ENCODE measurements around the gene ST6GALNAC1. TPM values are rescaled to one million over a fixed set of nuclear protein-coding genes. Genes with fewer than 3 reads are reported as not detected.

The ST6GALNAC1 gene
- total and polyA plus RNA-seq, 4 donors, result 1.2 to 4.6 (median 3.9) TPM

DNA sequence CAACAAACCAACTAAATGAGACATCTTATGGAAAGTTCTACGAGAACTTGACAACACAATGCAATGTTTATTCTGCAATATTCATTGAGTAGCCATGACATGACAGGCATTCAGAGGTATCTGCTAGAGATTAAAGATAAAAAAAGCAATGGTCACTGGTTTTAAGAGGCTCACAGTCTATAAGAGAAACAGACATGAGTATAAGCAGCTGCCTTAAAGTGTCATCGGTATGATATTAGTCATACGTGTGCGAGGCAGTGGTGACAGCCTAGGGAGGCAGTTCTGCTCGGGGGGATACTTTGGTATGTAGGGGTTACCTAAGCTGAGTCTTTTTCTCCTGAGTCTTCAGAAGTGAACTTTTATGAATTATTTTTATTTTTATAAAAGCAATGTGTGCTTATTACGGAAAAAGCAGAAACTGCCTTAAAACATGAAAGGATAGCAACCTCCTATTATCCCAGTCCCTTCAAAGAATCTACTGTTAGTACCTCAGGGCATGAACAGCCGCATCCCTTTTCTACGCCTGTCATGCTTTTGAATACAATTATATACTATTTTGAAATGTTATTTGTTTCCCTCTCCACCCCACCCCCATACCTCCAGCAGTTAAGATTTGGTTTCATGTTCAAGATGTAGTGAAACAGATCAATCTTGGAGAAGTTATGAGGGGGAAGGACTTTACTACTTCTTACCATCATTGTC is 7.7 kb downstream of the ST6GALNAC1 start:
- Histone ChIP-seq H3K4me1 (ENCODE audit: control insufficient read depth, insufficient read depth, low read length) (no peaks in the 10 kb centered on the region), H3K27ac (ENCODE audit: low read depth, low read length) (no peak overlapping the region), H3K9me3 (ENCODE audit: control insufficient read depth, insufficient read depth, low read length) (no peaks in the 10 kb centered on the region), H3K4me3 (ENCODE audit: low read depth, low read length) (no peak overlapping the region), H3K36me3 (ENCODE audit: control insufficient read depth, insufficient read depth, low read length) (no peaks in the 10 kb centered on the region), H3K27me3 (ENCODE audit: control insufficient read depth, insufficient read depth, low read length) (no peaks in the 10 kb centered on the region)
- 100% methylated on average over 1 of the region's 8 CpGs for WGBS (ENCODE audit: insufficient coverage)
- no peak for DNase-seq (ENCODE audit: low read depth in 4 of 6, low spot score in 6 of 6)

GRCh38 chr17:76635039-76635438 is 8.5 kb downstream of the ST6GALNAC1 start:
- no peak overlapping the region for H3K27ac ChIP-seq (ENCODE audit: low read depth, low read length)
- no peak overlapping the region for H3K4me3 ChIP-seq (ENCODE audit: low read depth, low read length)
- 94% methylated on average over 4 of the region's 5 CpGs for WGBS (ENCODE audit: insufficient coverage)
- no peak for DNase-seq (ENCODE audit: low read depth in 4 of 6, low spot score in 6 of 6)
- no peaks in the 10 kb centered on the region for H3K9me3 ChIP-seq (ENCODE audit: control insufficient read depth, insufficient read depth, low read length)
- H3K27me3 ChIP-seq (ENCODE audit: control insufficient read depth, insufficient read depth, low read length), result no peaks in the 10 kb centered on the region
- no peaks in the 10 kb centered on the region for H3K36me3 ChIP-seq (ENCODE audit: control insufficient read depth, insufficient read depth, low read length)
- H3K4me1 ChIP-seq (ENCODE audit: control insufficient read depth, insufficient read depth, low read length), result no peaks in the 10 kb centered on the region

- 95% methylated on average over 13 of the region's 14 CpGs for WGBS (ENCODE audit: insufficient coverage)
- Histone ChIP-seq H3K9me3 (ENCODE audit: control insufficient read depth, insufficient read depth, low read length) (no peaks in the 10 kb centered on the region), H3K27me3 (ENCODE audit: control insufficient read depth, insufficient read depth, low read length) (no peaks in the 10 kb centered on the region), H3K4me3 (ENCODE audit: low read depth, low read length) (no peak overlapping the region), H3K36me3 (ENCODE audit: control insufficient read depth, insufficient read depth, low read length) (no peaks in the 10 kb centered on the region), H3K27ac (ENCODE audit: low read depth, low read length) (no peak overlapping the region), H3K4me1 (ENCODE audit: control insufficient read depth, insufficient read depth, low read length) (no peaks in the 10 kb centered on the region)
- DNase-seq (ENCODE audit: low read depth in 4 of 6, low spot score in 6 of 6), result no peak
Observed at GRCh38 chr17:76633628-76634328, 9.8 kb downstream of the ST6GALNAC1 start.

DNA sequence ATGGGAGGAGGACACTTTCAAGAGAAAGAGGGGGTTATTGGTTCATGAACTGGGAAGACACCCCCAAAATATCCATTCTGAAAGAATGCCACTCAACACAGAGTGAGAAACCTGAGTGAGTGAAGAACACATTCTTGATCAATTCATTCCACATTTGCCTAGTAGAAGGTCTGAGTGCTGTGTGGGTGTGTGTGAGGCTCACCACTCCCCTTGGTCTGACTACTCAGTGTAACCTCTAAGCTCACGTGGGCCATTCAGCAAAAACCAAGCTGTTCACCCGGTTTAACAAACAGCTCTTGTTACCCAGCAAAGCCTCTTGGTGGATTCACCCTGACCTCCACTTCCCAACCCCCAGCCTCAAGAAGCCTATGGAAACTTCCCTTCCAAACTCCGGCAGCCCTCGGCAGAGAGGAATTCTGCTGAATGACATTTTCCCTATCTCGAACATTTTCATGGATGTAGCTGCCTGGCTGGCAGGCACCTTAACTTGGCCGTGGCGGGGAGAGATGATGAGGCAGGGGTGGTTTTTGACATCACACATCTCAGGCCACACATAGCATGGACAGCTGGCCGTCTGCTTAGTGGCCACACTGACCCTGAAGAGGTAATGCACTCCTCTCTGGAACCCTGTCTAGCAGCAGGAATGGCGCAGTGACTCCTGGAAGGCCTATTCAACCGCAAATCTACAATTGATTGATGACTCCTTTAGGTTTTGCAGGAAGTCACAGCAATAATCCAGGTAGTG is 11.6 kb downstream of the ST6GALNAC1 start:
- no peaks in the 10 kb centered on the region for H3K9me3 ChIP-seq (ENCODE audit: control insufficient read depth, insufficient read depth, low read length)
- peak in 1 of 6 donors; percentile 5 for DNase-seq (ENCODE audit: low read depth in 4 of 6, low spot score in 6 of 6)
- H3K4me1 ChIP-seq (ENCODE audit: control insufficient read depth, insufficient read depth, low read length), result no peaks in the 10 kb centered on the region
- no peak overlapping the region for H3K27ac ChIP-seq (ENCODE audit: low read depth, low read length)
- H3K36me3 ChIP-seq (ENCODE audit: control insufficient read depth, insufficient read depth, low read length), result no peaks in the 10 kb centered on the region
- no peaks in the 10 kb centered on the region for H3K27me3 ChIP-seq (ENCODE audit: control insufficient read depth, insufficient read depth, low read length)
- 60% methylated on average over 5 of the region's 10 CpGs for WGBS (ENCODE audit: insufficient coverage)
- no peak overlapping the region for H3K4me3 ChIP-seq (ENCODE audit: low read depth, low read length)

DNA sequence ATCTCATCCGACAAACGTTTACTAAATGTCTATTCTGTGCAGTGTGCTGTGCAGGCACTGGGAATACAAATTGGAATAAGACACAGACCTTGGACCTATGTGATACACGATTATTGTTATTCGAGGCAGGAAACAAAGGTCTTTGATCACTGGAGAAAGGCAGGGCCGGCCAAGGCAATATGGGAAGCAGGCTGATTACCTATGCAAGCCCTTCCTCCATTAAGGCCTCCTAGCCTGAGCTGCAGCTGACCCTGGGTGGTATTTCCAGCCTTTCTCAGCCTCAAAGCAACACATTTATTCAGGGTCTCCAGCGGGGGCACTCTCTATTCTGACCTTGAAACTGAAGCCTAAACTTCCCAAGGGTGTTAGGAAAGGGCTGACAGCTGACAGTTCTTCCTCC is 13.4 kb downstream of the ST6GALNAC1 start:
- H3K9me3 ChIP-seq (ENCODE audit: control insufficient read depth, insufficient read depth, low read length), result no peaks in the 10 kb centered on the region
- peak in 1 of 6 donors; percentile 44 for DNase-seq (ENCODE audit: low read depth in 4 of 6, low spot score in 6 of 6)
- no peak overlapping the region for H3K4me3 ChIP-seq (ENCODE audit: low read depth, low read length)
- no peaks in the 10 kb centered on the region for H3K4me1 ChIP-seq (ENCODE audit: control insufficient read depth, insufficient read depth, low read length)
- H3K27me3 ChIP-seq (ENCODE audit: control insufficient read depth, insufficient read depth, low read length), result no peaks in the 10 kb centered on the region
- no peak overlapping the region for H3K27ac ChIP-seq (ENCODE audit: low read depth, low read length)
- H3K36me3 ChIP-seq (ENCODE audit: control insufficient read depth, insufficient read depth, low read length), result no peaks in the 10 kb centered on the region
- 29% methylated on average over 6 of the region's 6 CpGs for WGBS (ENCODE audit: insufficient coverage)

DNA sequence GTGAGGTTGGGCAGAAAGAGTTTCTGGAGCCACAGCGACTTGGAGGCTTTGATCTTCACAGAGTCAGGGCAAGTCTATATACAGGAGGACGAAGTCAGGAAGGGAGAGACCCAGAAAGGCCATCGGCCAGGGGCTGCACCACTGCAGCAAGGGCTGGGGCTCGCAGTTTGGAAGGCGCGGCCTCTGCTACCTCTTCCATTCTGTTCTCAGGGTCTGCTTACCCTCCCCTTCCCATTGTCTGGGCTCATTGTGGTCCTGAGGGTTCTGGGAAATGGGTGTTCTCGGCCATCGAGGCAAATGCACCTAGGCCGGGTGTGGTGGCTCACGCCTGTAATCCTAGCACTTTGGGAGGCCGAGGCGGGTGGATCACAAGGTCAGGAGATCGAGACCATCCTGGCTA is 16.0 kb downstream of the ST6GALNAC1 start:
- Histone ChIP-seq H3K4me1 (ENCODE audit: control insufficient read depth, insufficient read depth, low read length) (no peaks in the 10 kb centered on the region), H3K36me3 (ENCODE audit: control insufficient read depth, insufficient read depth, low read length) (no peaks in the 10 kb centered on the region), H3K27me3 (ENCODE audit: control insufficient read depth, insufficient read depth, low read length) (no peaks in the 10 kb centered on the region), H3K9me3 (ENCODE audit: control insufficient read depth, insufficient read depth, low read length) (no peaks in the 10 kb centered on the region), H3K4me3 (ENCODE audit: low read depth, low read length) (no peak overlapping the region), H3K27ac (ENCODE audit: low read depth, low read length) (no peak overlapping the region)
- WGBS (ENCODE audit: insufficient coverage), result 78% methylated on average over 2 of the region's 13 CpGs
- DNase-seq (ENCODE audit: low read depth in 4 of 6, low spot score in 6 of 6), result no peak

DNA sequence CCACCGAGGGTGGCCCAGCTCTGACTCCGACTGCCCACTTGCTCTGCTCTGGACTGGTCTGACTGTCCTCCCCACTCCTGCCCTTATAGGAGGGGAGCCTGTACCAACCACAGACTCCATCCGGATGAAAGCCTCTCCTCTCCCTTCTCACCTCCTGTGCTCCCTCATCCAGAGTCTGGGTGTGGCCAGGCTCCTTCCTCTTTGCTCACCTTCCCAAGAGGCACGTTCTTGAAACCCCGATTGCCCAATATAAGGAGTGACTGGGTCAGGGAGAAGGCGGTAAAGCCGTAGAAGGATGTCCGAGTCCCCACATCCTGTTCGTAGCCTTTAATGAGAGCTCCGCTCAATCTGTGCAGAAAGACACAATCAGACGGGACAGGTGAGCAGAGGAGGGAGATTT is 17.1 kb downstream of the ST6GALNAC1 start:
- Histone ChIP-seq H3K27ac (ENCODE audit: low read depth, low read length) (no peak overlapping the region), H3K4me3 (ENCODE audit: low read depth, low read length) (no peak overlapping the region), H3K9me3 (ENCODE audit: control insufficient read depth, insufficient read depth, low read length) (no peaks in the 10 kb centered on the region), H3K36me3 (ENCODE audit: control insufficient read depth, insufficient read depth, low read length) (no peaks in the 10 kb centered on the region), H3K4me1 (ENCODE audit: control insufficient read depth, insufficient read depth, low read length) (no peaks in the 10 kb centered on the region), H3K27me3 (ENCODE audit: control insufficient read depth, insufficient read depth, low read length) (no peaks in the 10 kb centered on the region)
- WGBS (ENCODE audit: insufficient coverage), result 91% methylated on average over 9 of the region's 11 CpGs
- DNase-seq (ENCODE audit: low read depth in 4 of 6, low spot score in 6 of 6), result no peak

DNA sequence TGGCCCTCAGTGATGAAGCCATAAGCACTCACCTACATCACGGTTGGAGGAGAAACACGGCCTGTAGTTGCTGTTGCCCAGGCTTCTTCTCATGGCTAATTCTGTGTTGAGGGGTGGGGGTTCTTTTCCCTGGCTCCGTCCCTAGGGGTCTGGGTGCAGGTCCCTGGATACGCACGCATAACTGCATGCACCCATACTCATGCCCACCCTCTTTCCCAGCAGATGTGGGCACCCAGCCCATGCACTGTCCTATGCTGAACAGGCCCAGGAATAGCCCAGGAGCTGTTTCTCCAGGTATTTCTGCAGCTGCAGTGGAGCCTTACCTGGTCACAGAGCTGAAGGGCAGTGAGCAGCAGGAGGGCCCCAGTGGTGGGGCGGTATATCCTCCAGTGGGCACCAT is 18.1 kb downstream of the ST6GALNAC1 start:
- WGBS (ENCODE audit: insufficient coverage), result 93% methylated on average over 4 of the region's 6 CpGs
- Histone ChIP-seq H3K36me3 (ENCODE audit: control insufficient read depth, insufficient read depth, low read length) (no peaks in the 10 kb centered on the region), H3K4me1 (ENCODE audit: control insufficient read depth, insufficient read depth, low read length) (no peaks in the 10 kb centered on the region), H3K27ac (ENCODE audit: low read depth, low read length) (no peak overlapping the region), H3K9me3 (ENCODE audit: control insufficient read depth, insufficient read depth, low read length) (no peaks in the 10 kb centered on the region), H3K4me3 (ENCODE audit: low read depth, low read length) (no peak overlapping the region), H3K27me3 (ENCODE audit: control insufficient read depth, insufficient read depth, low read length) (no peaks in the 10 kb centered on the region)
- no peak for DNase-seq (ENCODE audit: low read depth in 4 of 6, low spot score in 6 of 6)

GRCh38 chr17:76623271-76624146 is 20.0 kb downstream of the ST6GALNAC1 start:
- 5% methylated on average over 11 of the region's 18 CpGs for WGBS (ENCODE audit: insufficient coverage)
- Histone ChIP-seq H3K27me3 (ENCODE audit: control insufficient read depth, insufficient read depth, low read length) (no peaks in the 10 kb centered on the region), H3K4me3 (ENCODE audit: low read depth, low read length) (no peak overlapping the region), H3K27ac (ENCODE audit: low read depth, low read length) (no peak overlapping the region), H3K36me3 (ENCODE audit: control insufficient read depth, insufficient read depth, low read length) (no peaks in the 10 kb centered on the region), H3K9me3 (ENCODE audit: control insufficient read depth, insufficient read depth, low read length) (no peaks in the 10 kb centered on the region), H3K4me1 (ENCODE audit: control insufficient read depth, insufficient read depth, low read length) (no peaks in the 10 kb centered on the region)
- DNase-seq (ENCODE audit: low read depth in 4 of 6, low spot score in 6 of 6), result peak in 5 of 6 donors; percentile 10 to 80 (median 37)
